ENCODE results near the gene GPC2. TPM values are rescaled to one million over a fixed set of nuclear protein-coding genes. Genes with fewer than 3 reads are reported as not detected.
A peak's percentile ranks its signal among the peaks of the same experiment; 100 is the strongest.

The GPC2 gene
- total RNA-seq, 4 donors from 2014 or later = 7.3 to 45.4 (median 14.8) TPM

GRCh38 chr7:100169147-100169850 lies 7.9 kb downstream of the GPC2 start:
- Histone ChIP-seq H3K4me3 (no peak overlapping the region), H3K4me1 (peaks cover 47% of the 10 kb centered on the region), H3K36me3 (no peaks in the 10 kb centered on the region), H3K27ac (peak overlapping the region; percentile 73), H3K27me3 (peaks cover 7% of the 10 kb centered on the region), H3K9me3 (no peaks in the 10 kb centered on the region)
- TF ChIP-seq POLR2AphosphoS5 (IDR thresholded peaks at IDR 0.05) (no peak), POLR2A (IDR thresholded peaks at IDR 0.05) (no peak), EP300 (IDR thresholded peaks at IDR 0.05) (no peak), CTCF (IDR thresholded peaks at IDR 0.05) (no peak)
- WGBS = 88% methylated on average over 11 of the region's 11 CpGs
- DNase-seq (ENCODE audit: low spot score in 2 of 2) = no peak

- Histone ChIP-seq H3K27me3 (peaks cover 7% of the 10 kb centered on the region), H3K27ac (peak overlapping the region; percentile 73), H3K4me1 (peaks cover 58% of the 10 kb centered on the region), H3K36me3 (no peaks in the 10 kb centered on the region), H3K9me3 (no peaks in the 10 kb centered on the region), H3K4me3 (peak overlapping the region; percentile 57)
- TF ChIP-seq POLR2A (IDR thresholded peaks at IDR 0.05) = no peak
- TF ChIP-seq CTCF (IDR thresholded peaks at IDR 0.05) = no peak
- TF ChIP-seq EP300 (IDR thresholded peaks at IDR 0.05) = no peak
- no peak for TF ChIP-seq POLR2AphosphoS5 (IDR thresholded peaks at IDR 0.05)
- DNase-seq (ENCODE audit: low spot score in 2 of 2) = no peak
- 1% methylated on average over 11 of the region's 11 CpGs for WGBS
Measured at GRCh38 chr7:100167912-100168323, 9.3 kb downstream of the GPC2 start.

GRCh38 chr7:100166970-100167911 lies 9.9 kb downstream of the GPC2 start:
- Histone ChIP-seq H3K4me3 (peak overlapping the region; percentile 57), H3K27ac (peak overlapping the region; percentile 73), H3K27me3 (peaks cover 7% of the 10 kb centered on the region)

GRCh38 chr7:100166317-100166940 lies 10.8 kb downstream of the GPC2 start:
- Histone ChIP-seq H3K27ac (peak overlapping the region; percentile 73), H3K27me3 (peaks cover 3% of the 10 kb centered on the region), H3K9me3 (no peaks in the 10 kb centered on the region), H3K4me1 (peaks cover 60% of the 10 kb centered on the region), H3K36me3 (no peaks in the 10 kb centered on the region), H3K4me3 (no peak overlapping the region)
- DNase-seq (ENCODE audit: low spot score in 2 of 2) = peak in 1 of 2 donors; percentile 55
- TF ChIP-seq POLR2A (IDR thresholded peaks at IDR 0.05) (no peak), POLR2AphosphoS5 (IDR thresholded peaks at IDR 0.05) (no peak), CTCF (IDR thresholded peaks at IDR 0.05) (no peak), EP300 (IDR thresholded peaks at IDR 0.05) (no peak)
- 56% methylated on average over 11 of the region's 16 CpGs for WGBS

More at GRCh38 chr7:100166970-100167911, 9.9 kb downstream of the GPC2 start:
- peaks cover 65% of the 10 kb centered on the region for H3K4me1 ChIP-seq
- TF ChIP-seq EP300 (IDR thresholded peaks at IDR 0.05) = no peak
- no peak for TF ChIP-seq POLR2A (IDR thresholded peaks at IDR 0.05)
- no peak for TF ChIP-seq POLR2AphosphoS5 (IDR thresholded peaks at IDR 0.05)
- TF ChIP-seq CTCF (IDR thresholded peaks at IDR 0.05) = no peak
- H3K36me3 ChIP-seq = no peaks in the 10 kb centered on the region
- WGBS = 24% methylated on average over 12 of the region's 14 CpGs
- peak in 1 of 2 donors; percentile 62 for DNase-seq (ENCODE audit: low spot score in 2 of 2)
- H3K9me3 ChIP-seq = no peaks in the 10 kb centered on the region
